Keratinocyte (primary cell): Measurements from ENCODE around the gene KCNE4. TPM values are rescaled to one million over a fixed set of nuclear protein-coding genes. Genes with fewer than 3 reads are reported as not detected.

Source experiments
- DNase-seq: peaks from one replicate; pipeline ENCODE4 v3.0.0-alpha.2; 2011; ENCODE audit warnings: low read depth, missing footprints, low spot score
- FAIRE-seq: peaks from 2 replicates; lab custom pipeline; 2011; peaks lifted over from hg19 to GRCh38; lab: Jason Lieb, UNC
- H2AFZ ChIP-seq: 2 replicates; pipeline ENCODE4 v1.6.0; 2012; ENCODE audit warnings: low read length, control low read depth, inconsistent platforms; ENCODE audit not compliant: control insufficient read depth
- H3K27ac ChIP-seq: 2 replicates; pipeline ENCODE4 v1.5.1; 2011; ENCODE audit warnings: low read length; ENCODE audit not compliant: control insufficient read depth, insufficient read depth
- H3K27me3 ChIP-seq: 3 replicates; pipeline ENCODE4 v1.6.0; 2011; ENCODE audit warnings: low read length; ENCODE audit not compliant: control insufficient read depth, insufficient read depth; ENCODE audit errors: extremely low read depth
- H3K36me3 ChIP-seq, 2 experiments: 2 replicates in 1 of 2; 3 replicates in 1 of 2; pipeline ENCODE4 v1.5.1; 2011; ENCODE audit warnings: low read length in 2 of 2, mild to moderate bottlenecking in 1 of 2; ENCODE audit not compliant: control insufficient read depth in 2 of 2, insufficient read depth in 2 of 2; ENCODE audit errors: extremely low read depth in 1 of 2
- H3K4me1 ChIP-seq: 3 replicates; pipeline ENCODE4 v1.5.1; 2011; ENCODE audit warnings: low read length; ENCODE audit not compliant: control insufficient read depth, insufficient read depth; ENCODE audit errors: extremely low read depth
- H3K4me2 ChIP-seq: 3 replicates; pipeline ENCODE4 v1.6.0; 2011; ENCODE audit warnings: low read depth, low read length; ENCODE audit not compliant: control insufficient read depth, insufficient read depth; ENCODE audit errors: extremely low read depth
- H3K4me3 ChIP-seq, 3 experiments: fragments of 200-600 bp in 1 of 3; sonication (generic) in 1 of 3; 2 replicates in 2 of 3; 3 replicates in 1 of 3; pipeline ENCODE4 v1.5.1; 2011 to 2016; ENCODE audit warnings: low read length in 3 of 3, mild to moderate bottlenecking in 3 of 3, control low read depth in 2 of 3, inconsistent platforms in 1 of 3, low read depth in 1 of 3, mixed read lengths in 1 of 3, mixed run types in 1 of 3, moderate library complexity in 1 of 3; ENCODE audit not compliant: control insufficient read depth in 2 of 3, insufficient read depth in 2 of 3; ENCODE audit errors: extremely low read depth in 1 of 3
- H3K79me2 ChIP-seq: 2 replicates; pipeline ENCODE4 v1.6.0; 2012; ENCODE audit warnings: low read length; ENCODE audit not compliant: control insufficient read depth, insufficient read depth
- H3K9ac ChIP-seq: 3 replicates; pipeline ENCODE4 v1.6.0; 2011; ENCODE audit warnings: low read length; ENCODE audit not compliant: control insufficient read depth, insufficient read depth; ENCODE audit errors: extremely low read depth
- H3K9me1 ChIP-seq: 3 replicates; pipeline ENCODE4 v1.6.0; 2011; ENCODE audit warnings: low read length; ENCODE audit not compliant: control insufficient read depth, insufficient read depth; ENCODE audit errors: extremely low read depth
- H3K9me3 ChIP-seq: 2 replicates; pipeline ENCODE4 v1.5.1; 2012; ENCODE audit warnings: low read depth, low read length; ENCODE audit not compliant: control insufficient read depth
- H4K20me1 ChIP-seq: 3 replicates; pipeline ENCODE4 v1.6.0; 2011; ENCODE audit warnings: low read length; ENCODE audit not compliant: control insufficient read depth, insufficient read depth; ENCODE audit errors: extremely low read depth
- CTCF ChIP-seq, 3 experiments: IDR thresholded peaks in 1 of 3; conservative IDR thresholded peaks in 1 of 3; optimal IDR thresholded peaks in 1 of 3; 2 replicates in 2 of 3; 3 replicates in 1 of 3; pipeline versions ENCODE3 to v1.5.1; 2011; ENCODE audit warnings: low read length in 3 of 3, mild to moderate bottlenecking in 3 of 3, moderate library complexity in 2 of 3, control low read depth in 1 of 3, inconsistent platforms in 1 of 3; ENCODE audit not compliant: insufficient read depth in 2 of 3; ENCODE audit errors: extremely low read depth in 1 of 3
- EZH2 ChIP-seq: IDR thresholded peaks from one replicate; pipeline ENCODE4 v1.6.1; 2012; ENCODE audit warnings: inconsistent platforms, mild to moderate bottlenecking, low read length, moderate library complexity
- dilution Hi-C: fragments of 300-500 bp; cut with MboI; formaldehyde crosslinking; loops from one replicate; pipeline ENCODE4 v1.7.0; 2020; ENCODE audit warnings: low sequenced_read_pairs; ENCODE audit not compliant: extremely low pct_ligation_motif_present
- polyA plus RNA-seq, 5 experiments: library from polyadenylated mRNA; depleted of rRNA in 3 of 5; stranded (reverse) in 3 of 5; stranded (forward) in 1 of 5; unstranded in 1 of 5; fragments of >200 nt; gene quantifications; 1 replicate in 1 of 5; 2 replicates in 3 of 5; 3 replicates in 1 of 5; pipeline versions ENCODE4 v1.2.1 to v1.2.3, GENCODE V29; 2011 to 2012; ENCODE audit warnings: missing spikeins in 2 of 5, low read depth in 1 of 5, low replicate concordance in 1 of 5

The KCNE4 gene
- polyA plus RNA-seq, 1 donor (not counting 4 experiments of a cell fraction or from before 2014, with no cell fraction given): 0.13 TPM

GRCh38 chr2:223019390-223019930, 32.5 kb upstream of the KCNE4 start:
- Histone ChIP-seq H3K4me2 (no peak overlapping the region), H4K20me1 (no peaks in the 10 kb centered on the region), H3K9me3 (no peaks in the 10 kb centered on the region), H3K9me1 (no peaks in the 10 kb centered on the region), H3K4me1 (no peaks in the 10 kb centered on the region), H3K36me3 (no peaks in the 10 kb centered on the region), H2AFZ (no peak overlapping the region), H3K4me3 (no peak overlapping the region), H3K27me3 (peaks cover 5% of the 10 kb centered on the region), H3K9ac (no peak overlapping the region), H3K27ac (no peak overlapping the region), H3K79me2 (no peaks in the 10 kb centered on the region)
- dilution Hi-C loops: no loop called here
- FAIRE-seq (no peak), DNase-seq (no peak)
- TF ChIP-seq EZH2: no peak
- TF ChIP-seq CTCF (optimal IDR thresholded peaks at IDR 0.05 in 1 of 3, IDR thresholded peaks at IDR 0.05 in 1 of 3, conservative IDR thresholded peaks at IDR 0.05 in 1 of 3; ENCODE audit: extremely low read depth in 1 of 3, insufficient read depth in 2 of 3, low read length in 3 of 3): no peak

- H3K4me3 ChIP-seq: no peak overlapping the region
- no peaks in the 10 kb centered on the region for H4K20me1 ChIP-seq
- no peak for TF ChIP-seq EZH2
- no peak for TF ChIP-seq CTCF (optimal IDR thresholded peaks at IDR 0.05 in 1 of 3, IDR thresholded peaks at IDR 0.05 in 1 of 3, conservative IDR thresholded peaks at IDR 0.05 in 1 of 3; ENCODE audit: extremely low read depth in 1 of 3, insufficient read depth in 2 of 3, low read length in 3 of 3)
- no peaks in the 10 kb centered on the region for H3K36me3 ChIP-seq
- FAIRE-seq (no peak), DNase-seq (no peak)
- no peak overlapping the region for H2AFZ ChIP-seq
- no peak overlapping the region for H3K9ac ChIP-seq
- H3K27me3 ChIP-seq: peaks cover 5% of the 10 kb centered on the region
- dilution Hi-C loops: no loop called here
- no peak overlapping the region for H3K4me2 ChIP-seq
- H3K9me1 ChIP-seq: no peaks in the 10 kb centered on the region
- H3K27ac ChIP-seq: no peak overlapping the region
- no peaks in the 10 kb centered on the region for H3K9me3 ChIP-seq
- H3K79me2 ChIP-seq: no peaks in the 10 kb centered on the region
- no peaks in the 10 kb centered on the region for H3K4me1 ChIP-seq
Measured at GRCh38 chr2:223019987-223020717, 31.8 kb upstream of the KCNE4 start.
